Stimulated activated CD8-positive, alpha-beta memory T cell treated with anti-CD3 and anti-CD28 coated beads, Interleukin-4, amount 100 ng/mL, for 4 hours (primary cell): ENCODE measurements around the gene ARHGEF12.
"Not testable (repeated sequence)": the region's sequence is repeated elsewhere in the genome, so short reads cannot be mapped to it uniquely, and the experiment has no call there.

Experiments
- DNase-seq, 2 donors: peaks; one replicate each; pipeline ENCODE4 v3.0.0-alpha.2; 2020; ENCODE audit warnings: low read depth in 2 of 2, low spot score in 1 of 2

The ARHGEF12 gene

DNA sequence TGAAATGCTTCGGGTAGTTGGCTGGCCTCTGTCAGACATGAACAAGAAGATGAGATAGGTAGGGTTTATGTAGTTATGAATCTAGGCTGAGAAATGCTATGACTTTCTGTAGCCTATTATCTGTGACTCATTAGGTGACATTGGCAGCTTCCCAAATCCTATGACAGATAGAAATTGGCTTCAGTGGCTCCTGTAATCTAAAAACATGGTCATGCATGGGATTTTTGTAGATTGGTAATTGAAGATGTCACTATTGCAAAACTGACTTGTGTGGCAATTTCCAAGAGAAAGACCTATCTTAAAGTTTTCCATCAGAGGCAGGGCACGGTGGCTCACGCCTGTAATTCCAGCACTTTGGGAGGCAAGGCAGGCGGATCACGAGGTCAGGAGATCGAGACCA is 145.9 kb downstream of the ARHGEF12 start:
- no peak for DNase-seq

DNA sequence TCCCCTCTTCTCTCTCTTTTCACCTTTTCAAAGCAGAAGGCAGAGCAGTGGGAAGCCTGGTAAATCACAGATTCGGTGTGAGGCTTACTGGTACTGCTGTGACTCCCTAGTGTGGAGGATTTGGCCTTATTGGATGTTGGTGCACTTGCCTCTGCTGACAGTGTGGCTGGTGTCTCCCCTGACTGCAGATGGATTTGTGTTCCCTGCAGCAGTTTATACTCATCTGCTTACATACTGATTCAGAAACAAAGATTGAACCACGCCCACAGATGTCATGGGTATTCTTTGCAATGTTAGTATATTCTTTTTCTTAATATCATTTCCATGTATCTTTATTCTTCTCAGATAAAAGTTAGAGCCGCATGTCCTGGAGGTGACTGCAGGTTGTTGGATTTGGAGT is 148.5 kb downstream of the ARHGEF12 start:
- DNase-seq, result no peak

DNA sequence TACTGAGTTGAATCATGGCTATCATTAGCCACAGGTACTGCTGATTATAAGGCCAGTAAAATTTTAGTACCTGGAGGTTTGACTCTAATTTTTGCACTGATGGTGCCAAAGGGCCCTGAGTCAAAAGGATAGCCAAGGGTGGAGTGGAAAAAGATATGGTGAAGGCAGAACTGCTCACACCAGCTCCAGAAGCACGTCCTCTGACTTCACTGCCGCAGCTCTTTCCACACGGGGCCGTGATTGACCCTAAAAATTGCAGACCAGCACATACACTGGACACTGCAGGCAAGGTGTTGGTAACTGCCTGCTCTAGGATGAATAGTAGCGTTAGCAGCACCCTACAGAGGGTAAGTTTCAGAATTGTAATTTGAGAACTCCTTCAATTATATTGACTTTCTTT is 149.9 kb downstream of the ARHGEF12 start:
- DNase-seq, result no peak

DNA sequence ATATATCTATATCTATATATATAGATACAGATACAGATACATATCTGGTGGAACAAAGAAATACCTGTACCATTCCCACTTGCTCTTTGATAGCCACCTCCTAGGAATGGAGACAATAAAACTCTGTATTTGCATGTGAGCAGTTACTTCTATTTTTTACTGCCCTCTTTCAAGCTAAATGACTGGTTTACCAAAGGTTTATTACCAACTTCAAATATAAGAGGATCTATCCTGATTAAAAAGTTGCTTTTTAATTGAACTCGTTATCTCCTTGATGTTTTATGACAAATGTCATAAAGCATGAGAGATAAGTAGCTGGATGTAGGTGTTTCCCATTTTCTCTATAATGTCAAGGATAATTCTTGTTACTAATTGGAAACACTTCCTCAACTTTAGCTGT is 153.6 kb downstream of the ARHGEF12 start:
- no peak for DNase-seq

DNA sequence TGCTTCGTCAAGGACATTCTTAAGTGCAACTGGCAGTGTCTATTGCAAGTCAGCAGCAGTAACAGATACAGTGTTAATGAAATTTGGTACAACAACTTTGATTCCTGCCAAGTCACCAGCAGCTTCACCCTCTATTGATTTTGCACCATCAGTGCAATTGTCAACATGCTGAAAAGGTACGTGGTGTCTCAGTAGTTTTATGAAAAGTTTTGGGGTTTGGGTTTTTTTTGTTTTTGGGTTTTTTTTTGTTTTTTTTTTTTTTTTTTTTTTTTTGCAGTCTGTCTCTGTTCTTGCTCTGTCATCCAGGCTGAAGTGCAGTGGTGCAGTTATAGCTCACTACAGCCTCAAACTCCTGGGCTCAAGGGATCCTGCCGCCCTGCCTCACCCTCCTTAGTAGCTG is 156.3 kb downstream of the ARHGEF12 start:
- DNase-seq, result no peak

DNA sequence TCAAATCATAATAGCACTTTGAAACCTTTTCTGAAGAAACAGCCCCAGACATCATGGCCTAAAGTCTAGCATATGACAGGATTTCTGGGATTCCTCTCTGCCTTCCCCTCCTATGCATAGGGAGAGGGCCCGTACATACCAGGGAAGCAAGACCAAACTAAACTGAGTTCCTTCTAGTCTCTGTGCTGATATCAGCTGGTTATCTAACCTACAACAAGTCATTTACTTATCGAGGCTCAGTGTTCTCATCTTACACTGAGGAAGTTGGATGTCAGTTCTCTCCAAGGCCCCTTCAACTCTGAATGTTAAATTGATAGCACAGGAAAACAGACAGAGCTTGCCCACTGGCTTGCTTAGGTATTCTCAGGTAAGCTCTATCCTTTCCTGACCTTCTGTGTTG is 158.4 kb downstream of the ARHGEF12 start:
- no peak for DNase-seq

DNA sequence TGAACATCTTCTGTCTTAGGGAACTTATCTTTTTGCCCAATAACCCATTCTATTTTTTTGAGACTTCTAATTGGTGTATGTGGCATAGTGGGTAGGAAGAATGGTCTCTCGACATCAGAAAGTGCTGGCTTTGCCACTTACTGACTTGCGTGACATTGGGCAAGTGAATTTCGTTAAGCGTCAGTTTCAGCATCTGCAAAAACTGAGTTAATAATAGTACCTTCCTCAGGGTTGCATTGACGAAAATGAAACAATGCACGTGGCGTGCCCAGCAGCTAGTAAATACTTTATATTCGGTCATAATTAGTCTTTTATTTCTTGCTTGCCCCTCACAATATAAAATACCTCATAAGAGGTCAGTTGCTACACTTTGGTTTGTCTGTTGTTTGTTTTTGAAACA is 162.9 kb downstream of the ARHGEF12 start:
- DNase-seq, result no peak

DNA sequence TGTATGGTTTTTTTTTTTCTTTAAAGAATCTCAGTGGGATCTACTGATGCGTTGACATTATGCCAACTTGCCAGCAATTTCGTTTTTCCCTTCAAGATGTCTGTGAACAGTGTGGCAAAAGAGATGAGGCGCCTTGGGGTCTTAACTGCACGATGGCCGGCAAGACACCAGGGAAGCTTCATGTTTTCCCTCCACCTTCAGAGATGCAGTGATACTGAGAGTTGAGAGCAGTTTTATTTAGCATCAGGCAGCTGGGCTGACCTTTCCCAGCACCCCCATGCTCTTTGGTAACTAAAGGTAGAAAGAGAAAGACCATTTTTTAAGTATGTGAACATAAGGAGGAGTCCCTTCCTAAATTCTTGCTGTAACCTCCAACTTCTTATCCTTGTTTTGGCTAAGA is 163.6 kb downstream of the ARHGEF12 start:
- no peak for DNase-seq

DNA sequence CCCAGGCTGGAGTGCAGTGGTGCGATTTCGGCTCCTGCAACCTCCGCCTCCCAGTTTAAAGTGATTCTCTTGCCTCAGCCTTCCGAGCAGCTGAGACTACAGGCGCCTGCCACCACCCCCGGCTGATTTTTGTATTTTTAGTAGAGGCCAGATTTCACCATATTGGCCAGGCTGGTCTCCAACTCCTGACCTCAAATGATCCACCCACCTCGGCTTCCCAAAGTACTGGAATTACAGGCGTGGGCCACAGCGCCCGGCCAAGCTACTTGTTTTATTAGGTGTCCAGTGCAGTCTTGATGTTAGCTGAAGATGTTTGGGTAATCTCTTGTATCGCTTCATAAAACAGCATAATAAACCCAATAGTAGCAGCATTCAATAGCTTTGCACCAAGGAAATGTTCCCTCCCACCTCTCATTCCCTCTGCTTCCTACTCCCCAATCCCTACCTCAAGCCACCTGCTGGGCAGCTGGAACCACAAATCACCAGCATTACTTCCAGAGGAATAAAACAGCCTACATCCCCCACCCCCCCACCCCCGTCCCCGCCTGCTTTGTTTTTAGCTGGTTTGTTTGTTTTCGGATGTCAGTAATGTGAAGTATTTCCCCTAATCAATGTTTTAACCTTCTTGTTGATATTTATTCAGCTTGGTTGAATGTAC is 164.3 kb downstream of the ARHGEF12 start:
- no peak for DNase-seq

DNA sequence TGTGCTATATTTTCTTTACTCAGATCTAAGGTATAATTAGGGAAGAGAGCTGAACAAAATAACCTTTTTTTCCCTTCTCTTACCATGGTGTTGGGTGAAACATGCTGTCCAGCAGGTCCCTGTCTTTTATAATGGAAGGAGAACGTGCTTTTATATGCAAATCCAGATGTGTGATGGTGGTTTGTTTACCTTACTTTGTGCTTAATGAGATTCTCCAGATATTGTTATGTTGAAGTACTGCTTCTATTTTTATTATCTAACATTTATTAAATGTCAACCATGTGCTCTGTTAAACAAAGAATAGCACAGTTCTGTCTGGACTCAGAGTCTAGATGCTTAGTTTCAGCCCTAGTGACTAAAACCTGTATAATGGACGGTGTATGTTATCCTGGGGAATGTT is 165.2 kb downstream of the ARHGEF12 start:
- no peak for DNase-seq

DNA sequence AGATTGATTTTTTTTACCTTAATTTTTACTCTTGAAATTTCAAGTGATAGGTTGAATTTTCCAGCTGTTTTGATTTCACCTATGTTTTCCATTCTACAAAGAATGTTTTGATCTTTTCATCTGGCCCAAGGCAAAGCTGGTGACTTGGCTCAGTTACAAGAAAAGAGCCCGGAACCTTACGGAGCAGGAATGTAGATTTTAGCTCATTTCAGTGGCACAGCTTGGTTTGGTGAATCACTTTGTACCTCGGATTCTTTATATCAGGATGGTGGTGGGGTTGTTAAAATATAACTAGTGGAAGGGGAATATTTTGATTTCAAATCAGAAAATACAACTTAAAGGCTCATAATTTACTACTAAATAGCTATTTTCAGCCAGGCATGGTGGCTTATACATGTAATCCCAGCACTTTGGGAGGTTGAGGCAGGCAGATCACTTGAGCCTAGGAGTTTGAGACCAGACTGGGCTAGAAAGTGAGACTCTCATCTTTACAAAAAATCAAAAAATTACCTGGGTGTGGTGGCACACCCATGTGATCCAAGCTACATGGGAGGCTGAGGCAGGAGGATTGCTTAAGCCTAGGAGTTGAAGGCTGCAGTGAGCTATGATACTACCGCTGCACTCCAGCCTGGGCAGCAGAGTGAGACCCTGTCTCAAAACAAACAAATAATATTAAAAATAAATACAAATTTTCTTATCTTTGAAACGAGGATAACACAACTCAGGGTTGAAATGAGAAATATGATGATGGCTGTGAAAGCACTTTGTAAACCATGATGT is 166.0 kb downstream of the ARHGEF12 start:
- DNase-seq, result no peak

DNA sequence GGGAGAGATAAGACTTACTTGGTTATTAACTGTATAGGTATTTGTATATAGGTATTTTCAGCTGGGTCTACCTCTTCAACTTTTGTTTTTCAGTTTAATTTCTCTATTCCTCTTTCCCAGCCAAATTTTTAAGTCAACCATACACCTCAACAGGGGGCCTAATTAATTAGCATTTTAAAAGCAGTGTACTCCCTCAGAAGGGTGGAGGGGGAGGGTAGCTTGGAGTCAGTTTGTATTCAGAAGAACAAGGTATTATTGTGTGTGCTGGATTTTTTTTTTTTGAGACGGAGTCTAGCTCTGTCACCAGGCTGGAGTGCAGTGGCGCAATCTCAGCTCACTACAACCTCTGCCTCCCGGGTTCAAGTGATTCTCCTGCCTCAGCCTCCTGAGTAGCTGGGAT is 167.3 kb downstream of the ARHGEF12 start:
- not testable (repeated sequence) for DNase-seq

DNA sequence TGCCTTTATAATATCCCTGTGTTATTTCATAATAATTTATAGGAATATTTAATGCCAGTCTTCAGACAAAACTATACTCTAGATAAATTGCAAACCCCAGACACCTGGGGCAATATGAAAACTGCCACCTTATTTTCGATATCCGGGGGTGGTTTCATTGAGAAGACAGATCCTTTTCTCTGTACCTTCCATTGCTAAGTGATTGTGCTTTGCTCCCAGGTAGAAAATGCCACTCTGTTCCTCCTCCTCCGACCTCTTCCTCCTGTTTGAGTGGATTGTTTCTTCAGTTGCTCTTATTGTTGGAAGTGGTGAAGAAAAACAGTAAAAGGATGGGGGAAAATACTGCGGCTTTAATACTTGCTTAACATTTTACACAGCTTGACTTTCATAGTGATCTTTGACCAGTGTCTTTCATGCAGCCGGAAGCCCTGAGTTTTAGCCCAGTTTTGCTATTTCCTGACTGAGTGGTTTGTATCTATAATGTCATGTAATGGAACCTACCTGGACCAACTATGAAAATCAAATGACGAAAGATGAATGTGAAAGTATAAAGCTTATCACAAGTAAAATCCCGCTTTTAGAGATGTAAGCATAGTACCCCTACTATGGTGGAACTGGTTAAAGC is 169.7 kb downstream of the ARHGEF12 start:
- DNase-seq, result no peak

DNA sequence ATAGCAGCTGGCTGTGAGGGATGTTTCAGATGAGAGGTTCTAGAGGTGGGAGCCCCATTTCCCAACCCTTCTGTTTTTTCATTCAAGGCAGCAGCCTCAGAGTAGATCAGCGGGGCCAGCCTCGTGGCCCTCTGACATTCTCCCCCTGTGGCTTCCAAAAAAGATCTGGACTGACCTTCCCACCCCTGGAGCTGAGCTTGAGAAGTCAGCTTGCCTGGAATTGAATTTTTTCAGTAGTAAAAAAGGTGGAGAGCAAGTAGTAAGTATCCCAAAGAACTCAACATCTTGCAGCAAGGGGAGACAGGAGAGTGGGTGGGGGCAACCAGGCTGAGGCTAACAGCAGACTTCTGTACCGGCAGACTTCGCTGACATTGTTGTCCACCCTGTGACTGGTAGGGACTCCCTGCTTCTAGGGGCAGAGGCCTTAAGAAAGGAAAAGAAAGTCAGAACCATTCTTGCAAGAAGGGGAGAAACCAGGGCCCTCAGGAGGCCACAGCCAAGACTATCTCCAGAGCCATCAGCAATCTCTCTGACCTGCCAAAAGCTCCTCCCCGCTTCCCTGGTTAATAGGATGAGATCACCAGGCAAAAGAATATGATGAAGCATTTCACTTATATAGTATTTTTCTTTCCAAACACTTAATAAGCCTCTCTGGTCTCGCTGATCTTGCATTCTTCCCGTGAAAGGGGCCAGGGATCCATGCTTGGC is 173.3 kb downstream of the ARHGEF12 start:
- DNase-seq, result no peak

DNA sequence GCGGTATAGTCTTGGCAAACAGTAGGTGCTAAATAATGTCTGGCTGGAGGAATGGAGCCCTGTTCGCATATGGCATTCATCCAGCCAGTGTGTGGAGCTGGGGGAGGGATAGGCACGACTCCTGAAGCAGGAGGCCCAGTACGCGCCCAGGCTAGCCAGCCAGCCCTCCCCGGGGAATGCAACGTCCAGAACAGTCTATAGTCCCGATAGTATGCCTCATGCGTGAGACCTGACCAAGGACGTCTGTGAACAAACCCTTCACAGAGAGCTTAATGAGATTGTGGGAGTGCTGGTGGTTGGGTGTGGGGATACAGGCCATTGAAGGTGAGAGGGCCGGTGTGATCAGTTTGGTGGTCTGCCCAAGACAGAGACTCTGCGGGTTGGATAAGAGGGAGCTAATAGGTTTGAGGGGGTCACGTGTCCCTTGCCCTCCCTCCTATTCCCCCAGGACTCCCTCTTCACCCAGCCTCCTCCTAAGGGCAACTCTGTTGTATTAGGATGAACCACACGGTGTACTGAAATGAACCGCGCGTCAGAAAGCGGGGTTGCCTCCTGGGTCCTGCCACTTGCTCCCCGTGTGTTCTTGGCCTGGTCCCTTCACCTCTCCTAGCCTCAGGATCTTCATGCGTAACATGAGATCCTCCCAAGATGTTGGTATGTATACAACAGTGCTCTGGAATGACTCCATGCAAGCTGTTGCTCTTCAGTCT is 174.3 kb downstream of the ARHGEF12 start:
- DNase-seq, result no peak

DNA sequence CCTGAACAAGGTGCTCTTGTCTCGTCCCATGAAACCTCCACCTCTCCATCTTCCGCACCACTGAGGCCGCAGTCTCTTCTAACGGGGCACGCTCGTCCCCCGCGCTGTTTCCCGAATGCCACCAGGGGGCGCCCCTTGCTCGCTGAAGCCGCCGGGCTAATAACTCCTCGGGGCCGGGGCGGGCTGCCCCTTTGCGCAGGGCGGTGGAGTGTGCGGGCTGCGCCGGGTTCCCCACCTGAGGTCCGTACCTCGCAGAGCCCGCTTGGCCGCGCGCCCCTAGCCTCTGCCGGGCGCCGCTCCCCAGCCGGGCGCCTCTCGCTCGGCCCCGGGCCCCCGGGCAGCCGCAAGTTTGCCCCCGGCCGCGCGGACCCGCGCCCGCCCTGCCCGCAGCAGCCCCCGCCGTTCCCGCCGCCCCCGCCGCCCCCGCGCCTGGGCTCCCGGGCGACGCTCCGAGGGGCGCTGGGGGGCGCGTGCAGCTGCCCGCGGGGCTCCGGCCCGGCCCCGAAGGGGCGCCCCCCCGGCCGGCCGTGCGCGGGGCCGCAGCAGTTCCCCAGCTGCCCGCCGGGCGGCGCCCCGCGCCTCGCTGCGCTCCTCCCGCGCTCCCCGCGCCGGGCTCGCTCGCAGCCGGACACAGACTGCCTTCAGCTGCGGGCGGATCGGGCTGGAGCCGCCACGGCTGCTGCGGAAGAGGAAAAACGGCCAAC is 175.1 kb downstream of the ARHGEF12 start, which contains the start of gene GRIK4:
Gene GRIK4, plus strand, starts transcription at position 633 of the 704 bp plus-strand sequence. CDS start 148,571 bp downstream, outside the sequence.
- DNase-seq, result peak; percentile 41 to 52

DNA sequence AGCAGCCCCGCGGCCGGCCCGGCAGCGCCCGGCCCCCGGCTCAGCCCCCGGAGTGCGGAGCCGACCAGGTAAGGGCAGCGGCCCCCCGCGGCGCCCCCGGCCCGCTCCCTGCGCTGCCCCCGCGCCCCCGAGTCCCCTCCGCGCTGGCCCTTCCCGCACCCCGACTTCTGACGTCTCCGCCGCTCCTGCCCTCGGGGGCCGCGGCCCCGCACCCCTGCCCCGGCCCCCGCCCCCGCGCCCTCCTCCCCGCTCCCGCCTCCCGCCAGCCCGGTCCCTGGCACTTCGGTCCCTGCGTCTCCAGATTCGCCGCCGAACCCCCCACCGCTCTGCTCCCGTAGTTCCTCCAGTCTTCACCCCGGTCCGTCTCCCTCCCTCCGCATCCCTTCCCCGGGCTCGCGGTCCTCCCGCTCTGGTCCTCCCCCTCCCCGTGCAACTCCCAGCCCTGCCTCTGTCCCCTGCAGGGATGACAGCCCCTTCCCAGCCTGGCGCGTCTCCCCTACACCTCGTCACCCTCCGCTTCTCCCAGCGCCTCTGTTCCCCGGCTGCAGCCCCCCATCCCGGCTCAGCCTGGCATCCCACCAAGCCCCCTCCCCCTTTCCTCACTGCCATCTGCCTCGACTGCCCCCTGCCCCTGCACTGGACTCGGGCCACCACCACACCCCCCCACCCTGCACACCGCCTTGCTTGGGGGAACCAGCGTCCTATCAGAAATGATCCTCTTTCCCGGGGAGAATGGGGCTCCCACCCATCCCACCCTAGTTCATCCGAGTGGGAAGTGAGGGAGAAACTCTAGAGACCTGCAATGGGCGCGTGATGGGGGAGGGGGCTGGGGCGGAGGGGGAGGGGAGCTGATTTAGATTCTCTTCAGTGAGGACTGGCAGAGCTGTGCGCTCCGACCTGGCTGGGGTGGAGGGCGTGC is 175.9 kb downstream of the ARHGEF12 start:
- DNase-seq, result no peak

DNA sequence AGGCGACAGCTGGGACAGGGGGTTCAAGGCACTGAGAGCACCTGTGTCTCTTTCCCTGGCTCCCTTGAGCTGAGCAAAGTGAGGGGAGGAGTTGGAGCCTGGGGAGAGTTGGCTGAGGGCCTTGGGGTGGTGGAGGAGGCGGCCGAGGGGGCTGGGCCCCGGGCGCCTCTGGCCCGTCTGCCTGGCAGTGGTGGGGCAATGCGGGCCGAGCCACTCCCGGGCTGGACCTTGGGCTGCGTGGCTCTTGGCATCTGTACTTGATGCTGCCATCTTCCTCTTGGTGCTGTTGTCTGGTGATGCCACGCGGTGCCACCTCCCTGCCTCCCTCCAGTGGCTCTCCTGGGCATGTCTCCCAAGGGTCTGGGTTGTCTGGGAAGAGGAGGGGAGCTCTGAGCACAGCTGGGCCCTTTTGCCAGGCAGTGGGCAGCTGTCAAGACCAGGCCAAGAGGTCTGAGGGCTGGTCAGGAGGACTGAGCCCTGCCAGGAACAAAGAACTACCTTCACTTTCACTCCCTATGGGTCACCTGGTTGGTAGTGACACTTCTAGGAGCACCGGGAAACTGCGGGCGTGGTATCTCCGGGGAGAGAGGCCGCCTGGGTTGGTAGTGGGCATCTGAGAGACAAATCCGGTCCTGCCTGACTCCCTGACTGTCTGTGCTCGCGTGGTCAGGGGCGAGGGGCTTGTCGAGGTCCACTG is 176.7 kb downstream of the ARHGEF12 start:
- DNase-seq, result no peak
